ENCODE measurements around the gene SCARB1. TPM values are rescaled to one million over a fixed set of nuclear protein-coding genes. Genes with fewer than 3 reads are reported as not detected.
A peak's percentile ranks its signal among the peaks of the same experiment; 100 is the strongest.

The SCARB1 gene
- total and polyA plus RNA-seq, 9 of the 15 experiments (the other 6 are each of a cell fraction or from before 2014, with no cell fraction given), result 0.56 to 157 (median 52.8) TPM

DNA sequence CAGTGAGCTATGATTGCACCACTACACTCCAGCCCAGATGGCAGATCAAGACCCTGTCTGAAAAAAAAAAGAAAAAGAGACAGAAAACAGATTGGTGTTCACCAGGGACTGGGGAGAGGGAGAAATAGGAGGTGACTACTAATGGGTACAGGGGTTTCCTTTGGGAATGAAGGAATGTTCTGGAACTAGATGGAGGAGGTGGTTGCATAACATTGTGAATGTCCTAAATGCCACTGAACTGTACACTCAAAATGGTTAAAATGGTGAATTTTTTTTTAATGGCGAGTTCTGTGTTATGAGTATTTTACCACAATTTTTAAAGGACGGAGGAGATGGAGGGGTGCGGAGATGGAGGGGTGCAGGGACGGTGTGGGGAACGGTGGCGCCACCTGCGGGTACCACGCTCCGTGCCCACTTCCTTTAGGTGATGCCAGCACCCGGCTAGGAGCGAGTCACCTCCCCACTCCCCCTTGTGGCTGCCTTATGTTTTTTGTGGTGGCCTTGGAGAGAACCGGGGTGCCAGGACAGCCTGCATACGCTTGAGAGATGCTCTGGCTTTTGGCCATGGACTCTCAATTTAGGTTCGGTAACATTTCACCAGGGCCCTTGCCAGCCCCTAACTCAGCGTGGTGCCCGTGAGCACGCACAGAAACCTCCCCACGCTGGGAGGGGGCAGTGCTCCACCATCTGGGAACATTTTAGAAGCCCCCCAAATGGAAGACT is 34.7 kb upstream of the SCARB1 start (continued):
- TF ChIP-seq HMBOX1 (IDR thresholded peaks at IDR 0.05) (no peak), SNAPC5 (CRISPR knock-in tag; IDR thresholded peaks at IDR 0.05) (no peak), SAFB (IDR thresholded peaks at IDR 0.05; ENCODE audit: borderline replicate concordance, low read depth, low read length) (no peak), CTBP1 (IDR thresholded peaks at IDR 0.05; ENCODE audit: borderline replicate concordance) (peak; percentile 37; the same call in 1 of the 2 replicates), FUS (optimal IDR thresholded peaks at IDR 0.05; ENCODE audit: low read depth, low read length) (no peak), SIN3B (IDR thresholded peaks at IDR 0.05; ENCODE audit: low read depth) (no peak), AFF4 (CRISPR knock-in tag; IDR thresholded peaks at IDR 0.05) (no peak), FOSL1 (tag; conservative IDR thresholded peaks at IDR 0.05) (no peak), CHD2 (IDR thresholded peaks at IDR 0.05; ENCODE audit: low read depth, low read length) (no peak), TFAM (CRISPR knock-in tag; conservative IDR thresholded peaks at IDR 0.05) (no peak), NR1H2 (CRISPR knock-in tag; IDR thresholded peaks at IDR 0.05) (no peak), RBM39 (optimal IDR thresholded peaks at IDR 0.05; ENCODE audit: low read depth, low read length) (no peak), POLR3G (IDR thresholded peaks at IDR 0.05; ENCODE audit: extremely low read depth, insufficient read length, insufficient replicate concordance) (no peak), MIER1 (IDR thresholded peaks at IDR 0.05; ENCODE audit: low read depth) (no peak), ZSCAN29 (IDR thresholded peaks at IDR 0.05) (no peak), TEAD2 (tag; IDR thresholded peaks at IDR 0.05) (no peak), ZNF232 (CRISPR knock-in tag; IDR thresholded peaks at IDR 0.05) (no peak), ZBTB7A (IDR thresholded peaks at IDR 0.05; ENCODE audit: borderline replicate concordance, control insufficient read depth, low read depth, low read length) (no peak), RAD21 (CRISPR knock-in tag; conservative IDR thresholded peaks at IDR 0.05 in 1 of 2, IDR thresholded peaks at IDR 0.05 in 1 of 2) (peak; percentile 20 to 55; a peak in 3 of 4 replicates), MNT (conservative IDR thresholded peaks at IDR 0.05) (no peak)
